Endodermal cell (in vitro differentiated cells): Measurements from ENCODE around the gene PF4V1. TPM values are rescaled to one million over a fixed set of nuclear protein-coding genes. Genes with fewer than 3 reads are reported as not detected.

ENCODE experiments used
- DNase-seq: peaks from one replicate; pipeline ENCODE4 v3.0.0-alpha.2; 2017
- H3K27ac ChIP-seq: 2 replicates; pipeline ENCODE4 v1.5.1; 2013; ENCODE audit warnings: mild to moderate bottlenecking, low read depth, low read length, moderate library complexity
- H3K27me3 ChIP-seq: 2 replicates; pipeline ENCODE4 v1.6.1; 2013; ENCODE audit warnings: mild to moderate bottlenecking, low read length, moderate library complexity; ENCODE audit not compliant: insufficient read depth, control insufficient read depth, poor library complexity, severe bottlenecking
- H3K36me3 ChIP-seq: 2 replicates; pipeline ENCODE4 v1.7.0; 2013; ENCODE audit warnings: mild to moderate bottlenecking, low read length, moderate library complexity; ENCODE audit not compliant: control insufficient read depth, insufficient read depth
- H3K4me1 ChIP-seq: one replicate; pipeline ENCODE4 v1.7.0; 2013; ENCODE audit warnings: low read length; ENCODE audit not compliant: control insufficient read depth, insufficient read depth
- H3K4me3 ChIP-seq: 2 replicates; pipeline ENCODE4 v1.5.1; 2013; ENCODE audit warnings: mild to moderate bottlenecking, low read length, moderate library complexity
- H3K9ac ChIP-seq: 2 replicates; pipeline ENCODE4 v1.6.1; 2013; ENCODE audit warnings: mild to moderate bottlenecking, low read length, moderate library complexity; ENCODE audit not compliant: poor library complexity, severe bottlenecking; ENCODE audit errors: extremely low read depth
- H3K9me3 ChIP-seq: 2 replicates; pipeline ENCODE4 v1.6.1; 2013; ENCODE audit warnings: mild to moderate bottlenecking, low read length, moderate library complexity; ENCODE audit not compliant: control insufficient read depth
- H3K27ac Mint-ChIP-seq: 2 replicates; pipeline ENCODE4 v1.8.0; 2020; ENCODE audit warnings: mixed read lengths
- H3K27me3 Mint-ChIP-seq: 2 replicates; pipeline ENCODE4 v1.8.0; 2021; ENCODE audit warnings: mild to moderate bottlenecking, mixed read lengths; ENCODE audit not compliant: insufficient read depth
- H3K36me3 Mint-ChIP-seq: 2 replicates; pipeline ENCODE4 v1.8.0; 2020; ENCODE audit warnings: low read depth, mixed read lengths
- H3K4me1 Mint-ChIP-seq: 2 replicates; pipeline ENCODE4 v1.8.0; 2020; ENCODE audit warnings: mixed read lengths
- H3K4me3 Mint-ChIP-seq: 2 replicates; pipeline ENCODE4 v1.8.0; 2020; ENCODE audit warnings: mild to moderate bottlenecking, moderate library complexity, mixed read lengths
- H3K9me3 Mint-ChIP-seq: 2 replicates; pipeline ENCODE4 v1.8.0; 2020; ENCODE audit warnings: mild to moderate bottlenecking, mixed read lengths
- WGBS, 2 experiments: methylation state at CpG; one replicate each; pipeline versions ENCODE4 v1.1.5 to v1.1.7; 2013; ENCODE audit warnings: missing lambda C conversion rate in 2 of 2, mixed read lengths in 1 of 2; ENCODE audit not compliant: insufficient coverage in 1 of 2, insufficient read length in 1 of 2; 5-methylcytosine and 5-hydroxymethylcytosine counted together
- total RNA-seq, 2 donors: library from RNA; stranded (reverse); fragmentation: NEBNext Ultra II Directional in 1 of 2; extraction: Animal tissue kit (Norgen Biotek cat#: 25700) in 1 of 2; gene quantifications; 2 replicates in 1 of 2; 3 replicates in 1 of 2; pipeline ENCODE4 v1.2.1, GENCODE V29; 2021
- TF ChIP-seq, protein P1 (sequence below): fragments of 200-600 bp; sonication (generic); conservative IDR thresholded peaks from 2 replicates; pipeline ENCODE4 v1.5.0; 2021; ENCODE audit warnings: antibody characterized with exemption, mild to moderate bottlenecking

PF4V1 gene
- total RNA-seq, 2 donors from 2014 or later, result not detected

DNA sequence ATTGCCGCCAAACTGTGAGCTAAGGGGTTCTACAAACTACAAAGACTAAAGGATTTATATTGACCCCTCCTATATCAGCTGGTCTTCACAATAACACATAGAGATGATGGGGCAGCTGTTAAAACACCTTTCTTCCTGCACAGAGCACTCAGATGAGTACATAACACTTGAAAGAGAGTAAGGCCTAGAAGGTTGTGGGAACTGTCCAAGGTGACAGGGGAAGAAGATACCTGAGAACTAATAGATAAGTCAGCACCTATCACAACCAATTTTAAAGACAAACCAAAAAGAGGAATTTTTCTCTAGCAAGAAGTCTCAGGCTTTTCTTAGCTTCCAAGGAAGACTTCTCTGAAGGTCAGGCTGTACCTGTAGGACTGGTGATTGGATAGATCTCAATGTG is 35.8 kb upstream of the PF4V1 start:
- Histone ChIP-seq H3K9me3 (no peaks in the 10 kb centered on the region), H3K27ac (no peak overlapping the region), H3K4me3 (no peak overlapping the region), H3K36me3 (no peaks in the 10 kb centered on the region), H3K4me1 (no peaks in the 10 kb centered on the region), H3K9ac (no peak overlapping the region), H3K27me3 (no peaks in the 10 kb centered on the region)
- Mint-ChIP-seq H3K27ac (no peak overlapping the region), H3K36me3 (no peaks in the 10 kb centered on the region), H3K27me3 (no peaks in the 10 kb centered on the region), H3K4me3 (no peak overlapping the region), H3K4me1 (no peaks in the 10 kb centered on the region), H3K9me3 (no peaks in the 10 kb centered on the region)
- WGBS, 2 experiments, result 100% methylated on average over 1 of the region's 1 CpG; no CpG with 5 or more reads in 1 of the 2 experiments
- no peak for DNase-seq
- TF ChIP-seq, protein P1, sequence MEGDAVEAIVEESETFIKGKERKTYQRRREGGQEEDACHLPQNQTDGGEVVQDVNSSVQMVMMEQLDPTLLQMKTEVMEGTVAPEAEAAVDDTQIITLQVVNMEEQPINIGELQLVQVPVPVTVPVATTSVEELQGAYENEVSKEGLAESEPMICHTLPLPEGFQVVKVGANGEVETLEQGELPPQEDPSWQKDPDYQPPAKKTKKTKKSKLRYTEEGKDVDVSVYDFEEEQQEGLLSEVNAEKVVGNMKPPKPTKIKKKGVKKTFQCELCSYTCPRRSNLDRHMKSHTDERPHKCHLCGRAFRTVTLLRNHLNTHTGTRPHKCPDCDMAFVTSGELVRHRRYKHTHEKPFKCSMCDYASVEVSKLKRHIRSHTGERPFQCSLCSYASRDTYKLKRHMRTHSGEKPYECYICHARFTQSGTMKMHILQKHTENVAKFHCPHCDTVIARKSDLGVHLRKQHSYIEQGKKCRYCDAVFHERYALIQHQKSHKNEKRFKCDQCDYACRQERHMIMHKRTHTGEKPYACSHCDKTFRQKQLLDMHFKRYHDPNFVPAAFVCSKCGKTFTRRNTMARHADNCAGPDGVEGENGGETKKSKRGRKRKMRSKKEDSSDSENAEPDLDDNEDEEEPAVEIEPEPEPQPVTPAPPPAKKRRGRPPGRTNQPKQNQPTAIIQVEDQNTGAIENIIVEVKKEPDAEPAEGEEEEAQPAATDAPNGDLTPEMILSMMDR, result no peak

DNA sequence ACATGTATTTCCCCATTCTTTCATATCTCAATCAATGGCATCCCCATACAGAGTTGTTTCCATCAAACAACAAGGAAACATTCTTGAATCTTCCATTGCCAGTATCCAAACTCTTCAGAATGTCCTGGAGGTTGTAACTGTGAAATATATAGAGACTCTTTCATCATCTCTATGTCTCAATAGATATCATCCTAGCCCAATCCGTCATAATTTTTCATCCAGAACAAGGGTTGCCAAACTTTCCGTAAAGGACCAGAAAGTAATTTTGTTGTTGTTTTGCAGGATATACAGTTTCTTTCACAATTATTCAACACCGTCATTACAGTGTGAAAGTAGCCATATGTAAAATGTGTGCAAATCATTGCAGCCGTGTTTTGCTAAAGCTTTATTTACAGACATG is 31.8 kb upstream of the PF4V1 start:
- 91 to 100% methylated on average over 1 to 4 of the region's 4 CpGs for WGBS, 2 experiments
- H3K9me3 Mint-ChIP-seq, result no peaks in the 10 kb centered on the region

DNA sequence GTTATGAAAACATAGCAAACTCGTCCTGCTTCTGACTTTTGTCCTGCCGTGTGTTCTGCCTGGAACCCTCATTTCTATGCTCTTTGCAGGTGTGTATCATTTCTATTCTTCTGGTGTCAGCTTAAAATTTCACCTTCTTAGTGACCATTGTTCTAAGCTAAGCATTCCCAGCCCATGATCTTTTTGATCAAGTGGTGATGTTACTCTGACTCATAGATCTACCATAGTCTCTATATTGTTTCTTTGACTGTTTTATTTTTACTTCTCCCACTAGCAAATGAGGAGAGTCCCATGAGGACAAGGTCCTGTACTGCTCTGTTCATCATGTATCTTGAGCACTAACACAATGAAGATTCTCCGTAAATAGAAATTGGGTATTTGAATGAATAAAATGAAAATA is 30.7 kb upstream of the PF4V1 start:
- Histone ChIP-seq H3K9me3 (peaks cover 6% of the 10 kb centered on the region), H3K27me3 (no peaks in the 10 kb centered on the region), H3K9ac (no peak overlapping the region), H3K4me3 (no peak overlapping the region), H3K27ac (no peak overlapping the region), H3K4me1 (no peaks in the 10 kb centered on the region), H3K36me3 (no peaks in the 10 kb centered on the region)
- TF ChIP-seq, protein P1, result no peak
- DNase-seq, result no peak
- Mint-ChIP-seq H3K4me1 (no peaks in the 10 kb centered on the region), H3K36me3 (no peaks in the 10 kb centered on the region), H3K4me3 (no peak overlapping the region), H3K27me3 (no peaks in the 10 kb centered on the region), H3K9me3 (no peaks in the 10 kb centered on the region), H3K27ac (no peak overlapping the region)
- 87% methylated on average over 3 of the region's 3 CpGs for WGBS, 2 experiments

More for the DNA sequence above, 31.8 kb upstream of the PF4V1 start:
- Mint-ChIP-seq H3K4me1 (no peaks in the 10 kb centered on the region), H3K4me3 (no peak overlapping the region), H3K36me3 (no peaks in the 10 kb centered on the region), H3K27me3 (no peaks in the 10 kb centered on the region), H3K27ac (no peak overlapping the region)
- Histone ChIP-seq H3K4me3 (no peak overlapping the region), H3K27ac (no peak overlapping the region), H3K4me1 (no peaks in the 10 kb centered on the region), H3K9ac (no peak overlapping the region), H3K9me3 (no peaks in the 10 kb centered on the region), H3K36me3 (no peaks in the 10 kb centered on the region), H3K27me3 (no peaks in the 10 kb centered on the region)
- no peak for DNase-seq
- TF ChIP-seq, protein P1, result no peak
